Endodermal cell (in vitro differentiated cells): Measurements from ENCODE around the gene RNPEPL1. TPM values are rescaled to one million over a fixed set of nuclear protein-coding genes. Genes with fewer than 3 reads are reported as not detected.

Source experiments
- DNase-seq: peaks from one replicate; pipeline ENCODE4 v3.0.0-alpha.2; 2017
- H3K27ac ChIP-seq: 2 replicates; pipeline ENCODE4 v1.5.1; 2013; ENCODE audit warnings: mild to moderate bottlenecking, low read depth, low read length, moderate library complexity
- H3K27me3 ChIP-seq: 2 replicates; pipeline ENCODE4 v1.6.1; 2013; ENCODE audit warnings: mild to moderate bottlenecking, low read length, moderate library complexity; ENCODE audit not compliant: insufficient read depth, control insufficient read depth, poor library complexity, severe bottlenecking
- H3K36me3 ChIP-seq: 2 replicates; pipeline ENCODE4 v1.7.0; 2013; ENCODE audit warnings: mild to moderate bottlenecking, low read length, moderate library complexity; ENCODE audit not compliant: control insufficient read depth, insufficient read depth
- H3K4me1 ChIP-seq: one replicate; pipeline ENCODE4 v1.7.0; 2013; ENCODE audit warnings: low read length; ENCODE audit not compliant: control insufficient read depth, insufficient read depth
- H3K4me3 ChIP-seq: 2 replicates; pipeline ENCODE4 v1.5.1; 2013; ENCODE audit warnings: mild to moderate bottlenecking, low read length, moderate library complexity
- H3K9ac ChIP-seq: 2 replicates; pipeline ENCODE4 v1.6.1; 2013; ENCODE audit warnings: mild to moderate bottlenecking, low read length, moderate library complexity; ENCODE audit not compliant: poor library complexity, severe bottlenecking; ENCODE audit errors: extremely low read depth
- H3K9me3 ChIP-seq: 2 replicates; pipeline ENCODE4 v1.6.1; 2013; ENCODE audit warnings: mild to moderate bottlenecking, low read length, moderate library complexity; ENCODE audit not compliant: control insufficient read depth
- H3K27ac Mint-ChIP-seq: 2 replicates; pipeline ENCODE4 v1.8.0; 2020; ENCODE audit warnings: mixed read lengths
- H3K27me3 Mint-ChIP-seq: 2 replicates; pipeline ENCODE4 v1.8.0; 2021; ENCODE audit warnings: mild to moderate bottlenecking, mixed read lengths; ENCODE audit not compliant: insufficient read depth
- H3K36me3 Mint-ChIP-seq: 2 replicates; pipeline ENCODE4 v1.8.0; 2020; ENCODE audit warnings: low read depth, mixed read lengths
- H3K4me1 Mint-ChIP-seq: 2 replicates; pipeline ENCODE4 v1.8.0; 2020; ENCODE audit warnings: mixed read lengths
- H3K4me3 Mint-ChIP-seq: 2 replicates; pipeline ENCODE4 v1.8.0; 2020; ENCODE audit warnings: mild to moderate bottlenecking, moderate library complexity, mixed read lengths
- H3K9me3 Mint-ChIP-seq: 2 replicates; pipeline ENCODE4 v1.8.0; 2020; ENCODE audit warnings: mild to moderate bottlenecking, mixed read lengths
- CTCF ChIP-seq: fragments of 200-600 bp; sonication (generic); conservative IDR thresholded peaks from 2 replicates; pipeline ENCODE4 v1.5.0; 2021; ENCODE audit warnings: antibody characterized with exemption, mild to moderate bottlenecking
- WGBS, 2 experiments: methylation state at CpG; one replicate each; pipeline versions ENCODE4 v1.1.5 to v1.1.7; 2013; ENCODE audit warnings: missing lambda C conversion rate in 2 of 2, mixed read lengths in 1 of 2; ENCODE audit not compliant: insufficient coverage in 1 of 2, insufficient read length in 1 of 2; 5-methylcytosine and 5-hydroxymethylcytosine counted together
- total RNA-seq, 2 donors: library from RNA; stranded (reverse); fragmentation: NEBNext Ultra II Directional in 1 of 2; extraction: Animal tissue kit (Norgen Biotek cat#: 25700) in 1 of 2; gene quantifications; 2 replicates in 1 of 2; 3 replicates in 1 of 2; pipeline ENCODE4 v1.2.1, GENCODE V29; 2021

RNPEPL1 gene
- total RNA-seq, 2 donors from 2014 or later, result 38.4 to 52.4 TPM

GRCh38 chr2:240604291-240604938, 36.1 kb downstream of the RNPEPL1 start:
- Histone ChIP-seq H3K4me1 (no peaks in the 10 kb centered on the region), H3K36me3 (no peaks in the 10 kb centered on the region), H3K27me3 (no peaks in the 10 kb centered on the region), H3K9me3 (no peaks in the 10 kb centered on the region), H3K4me3 (no peak overlapping the region), H3K27ac (no peak overlapping the region), H3K9ac (no peak overlapping the region)
- H3K36me3 Mint-ChIP-seq, result peaks cover 5% of the 10 kb centered on the region
- TF ChIP-seq CTCF, result peak; percentile 81
- H3K27ac Mint-ChIP-seq, result no peak overlapping the region
- WGBS, 2 experiments, result 68 to 74% methylated on average over 6 to 11 of the region's 11 CpGs
- H3K4me1 Mint-ChIP-seq, result no peaks in the 10 kb centered on the region
- no peaks in the 10 kb centered on the region for H3K9me3 Mint-ChIP-seq
- no peaks in the 10 kb centered on the region for H3K27me3 Mint-ChIP-seq
- peak; percentile 89 for DNase-seq
- no peak overlapping the region for H3K4me3 Mint-ChIP-seq

- Histone ChIP-seq H3K27ac (no peak overlapping the region), H3K36me3 (no peaks in the 10 kb centered on the region), H3K4me1 (no peaks in the 10 kb centered on the region), H3K27me3 (no peaks in the 10 kb centered on the region), H3K9ac (no peak overlapping the region), H3K4me3 (no peak overlapping the region), H3K9me3 (no peaks in the 10 kb centered on the region)
- Mint-ChIP-seq H3K27me3 (peaks cover 1% of the 10 kb centered on the region), H3K27ac (no peak overlapping the region), H3K9me3 (no peaks in the 10 kb centered on the region), H3K36me3 (peaks cover 5% of the 10 kb centered on the region), H3K4me3 (no peak overlapping the region), H3K4me1 (no peaks in the 10 kb centered on the region)
- WGBS, 2 experiments, result 86 to 96% methylated on average over 12 to 19 of the region's 19 CpGs
- DNase-seq, result no peak
- TF ChIP-seq CTCF, result no peak
Observed at GRCh38 chr2:240604939-240605716, 36.8 kb downstream of the RNPEPL1 start.

GRCh38 chr2:240605867-240606743, 37.8 kb downstream of the RNPEPL1 start:
- no peak for DNase-seq
- Histone ChIP-seq H3K27me3 (no peaks in the 10 kb centered on the region), H3K36me3 (no peaks in the 10 kb centered on the region), H3K9ac (no peak overlapping the region), H3K9me3 (no peaks in the 10 kb centered on the region), H3K27ac (no peak overlapping the region), H3K4me3 (no peak overlapping the region), H3K4me1 (no peaks in the 10 kb centered on the region)
- Mint-ChIP-seq H3K27ac (no peak overlapping the region), H3K27me3 (peaks cover 1% of the 10 kb centered on the region), H3K36me3 (peaks cover 5% of the 10 kb centered on the region), H3K4me3 (no peak overlapping the region), H3K4me1 (no peaks in the 10 kb centered on the region), H3K9me3 (no peaks in the 10 kb centered on the region)
- TF ChIP-seq CTCF, result no peak
- WGBS, 2 experiments, result 89 to 91% methylated on average over 11 to 12 of the region's 12 CpGs
